Measurements from ENCODE around the gene AHCYL2.

AHCYL2 gene

GRCh38 chr7:129450295-129450694 is 225.5 kb downstream of the AHCYL2 start:
- DNase-seq (ENCODE audit: insufficient read length, low spot score) (no peak), FAIRE-seq (no peak)
- TF ChIP-seq POLR2A (IDR thresholded peaks at IDR 0.05; ENCODE audit: low read depth, low read length) = no peak

- DNase-seq (ENCODE audit: insufficient read length, low spot score) = no peak
- no peak for FAIRE-seq
- TF ChIP-seq POLR2A (IDR thresholded peaks at IDR 0.05; ENCODE audit: low read depth, low read length) = no peak
Observed at GRCh38 chr7:129452589-129453231, 227.9 kb downstream of the AHCYL2 start.

- TF ChIP-seq POLR2A (IDR thresholded peaks at IDR 0.05; ENCODE audit: low read depth, low read length) = no peak
- DNase-seq (ENCODE audit: insufficient read length, low spot score) (no peak), FAIRE-seq (no peak)
Observed at GRCh38 chr7:129453510-129454248, 228.8 kb downstream of the AHCYL2 start.

DNA sequence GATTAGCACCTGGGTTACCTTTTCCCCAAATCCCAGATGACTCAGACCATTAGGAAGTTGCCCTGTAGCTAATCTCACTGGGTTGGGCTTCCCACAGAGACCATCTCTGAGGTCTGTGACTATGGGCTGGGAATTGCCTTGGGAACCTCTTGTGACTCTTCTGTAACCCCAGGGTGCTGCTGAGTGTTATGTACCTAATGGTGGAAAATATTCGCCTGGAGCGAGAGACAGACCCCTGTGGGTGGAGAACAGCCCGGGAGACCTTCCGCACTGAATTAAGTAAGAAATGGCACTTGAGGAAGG is 229.4 kb downstream of the AHCYL2 start:
- FAIRE-seq = no peak
- no peak for DNase-seq (ENCODE audit: insufficient read length, low spot score)
- no peak for TF ChIP-seq POLR2A (IDR thresholded peaks at IDR 0.05; ENCODE audit: low read depth, low read length)

- DNase-seq (ENCODE audit: insufficient read length, low spot score) = no peak
- no peak for FAIRE-seq
- no peak for TF ChIP-seq POLR2A (IDR thresholded peaks at IDR 0.05; ENCODE audit: low read depth, low read length)
Observed at GRCh38 chr7:129456421-129456820, 231.6 kb downstream of the AHCYL2 start.

- TF ChIP-seq POLR2A (IDR thresholded peaks at IDR 0.05; ENCODE audit: low read depth, low read length) = no peak
- FAIRE-seq (no peak), DNase-seq (ENCODE audit: insufficient read length, low spot score) (no peak)
Observed at GRCh38 chr7:129457101-129457500, 232.3 kb downstream of the AHCYL2 start.

DNA sequence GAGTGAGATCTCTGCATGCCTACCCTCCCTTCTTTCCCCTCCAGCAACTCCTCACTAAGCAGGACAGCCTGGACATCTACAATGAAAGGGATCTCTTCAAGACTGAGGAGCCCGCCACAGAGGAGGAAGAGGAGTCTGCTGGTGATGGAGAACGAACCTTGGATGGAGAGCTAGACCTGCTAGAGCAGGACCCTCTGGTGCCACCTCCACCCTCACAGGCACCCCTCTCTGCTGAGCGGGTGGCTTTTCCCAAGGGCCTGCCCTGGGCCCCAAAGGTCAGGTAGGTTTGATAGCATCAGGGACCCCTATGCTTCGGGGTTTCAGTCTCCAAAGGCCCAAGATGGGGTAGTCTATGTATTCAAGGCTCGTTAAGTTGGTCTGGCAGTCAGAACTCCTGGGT is 233.3 kb downstream of the AHCYL2 start:
- no peak for TF ChIP-seq POLR2A (IDR thresholded peaks at IDR 0.05; ENCODE audit: low read depth, low read length)
- no peak for DNase-seq (ENCODE audit: insufficient read length, low spot score)
- FAIRE-seq = no peak

GRCh38 chr7:129461809-129462208 is 237.0 kb downstream of the AHCYL2 start:
- no peak for TF ChIP-seq POLR2A (IDR thresholded peaks at IDR 0.05; ENCODE audit: low read depth, low read length)
- no peak for DNase-seq (ENCODE audit: insufficient read length, low spot score)
- FAIRE-seq = no peak

GRCh38 chr7:129462420-129462819 is 237.6 kb downstream of the AHCYL2 start:
- DNase-seq (ENCODE audit: insufficient read length, low spot score) = no peak
- no peak for FAIRE-seq
- no peak for TF ChIP-seq POLR2A (IDR thresholded peaks at IDR 0.05; ENCODE audit: low read depth, low read length)

GRCh38 chr7:129464194-129464593 is 239.4 kb downstream of the AHCYL2 start:
- FAIRE-seq (no peak), DNase-seq (ENCODE audit: insufficient read length, low spot score) (no peak)

DNA sequence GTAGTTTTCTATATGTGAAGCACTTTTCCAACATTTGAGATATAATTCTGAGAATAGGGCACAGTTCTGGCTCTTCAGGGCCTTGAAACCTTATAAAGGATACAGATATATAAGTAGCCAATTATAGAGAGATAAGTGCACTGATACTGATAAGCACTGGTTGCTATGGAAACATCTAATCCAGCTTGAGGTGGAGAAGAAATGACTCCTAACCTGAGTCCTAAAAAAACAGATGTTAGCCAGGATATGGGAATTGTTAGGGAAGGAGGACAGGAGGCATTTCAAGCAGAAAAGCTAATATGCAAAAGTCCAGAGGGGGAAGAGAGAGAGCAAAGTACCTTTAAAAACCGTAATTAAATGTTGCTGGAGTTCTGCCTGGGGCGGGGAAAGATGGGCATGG is 240.2 kb downstream of the AHCYL2 start:
- no peak for DNase-seq (ENCODE audit: insufficient read length, low spot score)
- no peak for TF ChIP-seq POLR2A (IDR thresholded peaks at IDR 0.05; ENCODE audit: low read depth, low read length)

More at GRCh38 chr7:129464194-129464593, 239.4 kb downstream of the AHCYL2 start:
- TF ChIP-seq POLR2A (IDR thresholded peaks at IDR 0.05; ENCODE audit: low read depth, low read length) = no peak

DNA sequence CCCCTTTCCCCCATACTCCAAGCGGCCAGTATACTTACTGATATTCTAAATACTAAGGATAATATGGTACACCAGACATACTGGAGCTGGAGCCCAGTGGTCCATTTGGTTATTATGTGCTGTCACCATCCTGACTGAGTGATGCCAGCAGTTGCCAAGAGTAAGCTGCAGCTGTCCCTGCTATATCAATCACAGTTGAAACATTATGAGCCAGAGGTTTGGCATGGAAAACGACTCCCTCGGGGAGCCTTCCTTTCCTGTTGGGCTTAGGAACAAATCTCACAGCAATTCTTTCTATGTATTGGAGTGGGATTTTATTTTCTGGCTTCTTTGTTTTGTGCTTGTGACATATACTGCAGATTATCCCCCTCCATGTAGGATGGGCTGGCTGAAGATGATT is 242.0 kb downstream of the AHCYL2 start:
- FAIRE-seq (no peak), DNase-seq (ENCODE audit: insufficient read length, low spot score) (no peak)
- TF ChIP-seq POLR2A (IDR thresholded peaks at IDR 0.05; ENCODE audit: low read depth, low read length) = no peak

More for the DNA sequence above, 240.2 kb downstream of the AHCYL2 start:
- FAIRE-seq = no peak

GRCh38 chr7:129468087-129468486 is 243.3 kb downstream of the AHCYL2 start:
- DNase-seq (ENCODE audit: insufficient read length, low spot score) (no peak), FAIRE-seq (no peak)

DNA sequence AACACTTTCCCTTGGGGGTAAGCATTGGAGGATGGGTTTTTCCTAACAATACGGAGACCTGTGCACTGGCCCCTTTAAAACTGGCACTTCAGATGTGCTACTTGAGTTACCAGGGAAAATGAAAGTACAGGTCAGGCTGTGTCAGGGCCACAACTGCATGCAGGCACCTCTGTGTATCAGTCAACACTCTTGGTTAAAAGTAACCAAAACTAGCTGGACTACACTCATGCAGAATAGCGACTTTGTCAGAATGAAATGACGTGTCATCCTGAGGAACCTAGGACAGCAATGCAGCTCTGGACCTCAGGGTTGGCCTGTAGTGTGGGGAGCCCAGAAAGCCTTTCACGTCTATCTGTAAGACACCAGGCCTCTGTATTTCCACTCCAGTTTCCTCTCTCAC is 243.7 kb downstream of the AHCYL2 start:
- FAIRE-seq (no peak), DNase-seq (ENCODE audit: insufficient read length, low spot score) (no peak)

More at GRCh38 chr7:129468087-129468486, 243.3 kb downstream of the AHCYL2 start:
- no peak for TF ChIP-seq POLR2A (IDR thresholded peaks at IDR 0.05; ENCODE audit: low read depth, low read length)

GRCh38 chr7:129469930-129470329 is 245.1 kb downstream of the AHCYL2 start:
- DNase-seq (ENCODE audit: insufficient read length, low spot score) (no peak), FAIRE-seq (no peak)
- no peak for TF ChIP-seq POLR2A (IDR thresholded peaks at IDR 0.05; ENCODE audit: low read depth, low read length)

More for the DNA sequence above, 243.7 kb downstream of the AHCYL2 start:
- no peak for TF ChIP-seq POLR2A (IDR thresholded peaks at IDR 0.05; ENCODE audit: low read depth, low read length)

Data from H54 (cell line).